GM18498 (cell line): ENCODE results near the gene SUSD2.
"Not testable (repeated sequence)": the region's sequence is repeated elsewhere in the genome, so short reads cannot be mapped to it uniquely, and the experiment has no call there.

Experiments used
- ATAC-seq: cut with Tn5 transposase; IDR thresholded peaks from one replicate; pipeline ENCODE4 v1.9.1; 2021; ENCODE audit warnings: mild to moderate bottlenecking, moderate library complexity; ENCODE audit not compliant: unreplicated experiment

The SUSD2 gene

GRCh38 chr22:24187731-24188644 is 6.7 kb downstream of the SUSD2 start:
- no peak for ATAC-seq

- ATAC-seq, result no peak
Measured at GRCh38 chr22:24188705-24189248, 7.5 kb downstream of the SUSD2 start.

DNA sequence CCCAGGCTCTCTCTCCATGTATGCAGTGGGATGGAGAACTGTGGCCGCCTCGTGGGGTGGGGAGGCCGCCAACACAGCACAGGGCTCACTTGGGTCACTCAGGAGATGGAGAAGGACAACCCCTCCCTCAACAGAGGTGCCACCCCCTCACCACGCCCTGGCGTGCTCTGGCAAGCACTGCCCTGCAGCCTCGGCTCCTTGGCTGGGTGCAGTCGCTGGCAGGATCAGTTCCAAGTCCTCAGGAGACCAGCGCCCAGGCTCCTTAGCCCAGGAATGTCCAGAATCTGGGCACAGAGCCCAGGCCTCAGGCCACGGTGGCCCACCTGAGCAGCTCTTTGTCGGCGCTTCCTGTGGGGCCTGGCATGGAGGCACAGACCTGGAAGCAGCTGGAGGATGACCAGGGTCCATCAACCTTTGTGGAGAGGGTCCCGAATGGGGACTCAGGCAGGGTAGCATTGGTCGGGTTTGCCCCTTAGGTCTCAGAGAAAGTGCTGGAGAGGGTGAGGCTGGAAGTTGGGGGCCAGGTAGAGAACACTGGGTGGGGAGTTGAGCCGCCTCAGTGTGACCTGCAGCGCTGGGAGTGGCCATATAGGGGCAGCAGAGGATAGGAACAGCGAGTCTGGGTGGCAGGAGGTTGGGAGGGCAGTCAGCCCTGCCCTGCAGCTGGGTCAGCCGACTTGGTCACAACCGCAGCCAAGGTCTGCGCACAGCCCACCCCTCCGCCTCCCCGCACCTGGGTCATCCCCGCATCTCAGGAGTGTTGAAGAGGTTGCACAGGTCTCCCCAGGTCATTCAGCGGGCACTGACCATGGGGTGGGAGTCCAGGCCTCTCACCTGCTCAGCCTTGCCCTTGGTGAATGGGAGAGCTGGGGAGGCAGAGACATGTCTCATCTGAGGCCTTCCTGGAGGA is 8.2 kb downstream of the SUSD2 start:
- no peak for ATAC-seq

DNA sequence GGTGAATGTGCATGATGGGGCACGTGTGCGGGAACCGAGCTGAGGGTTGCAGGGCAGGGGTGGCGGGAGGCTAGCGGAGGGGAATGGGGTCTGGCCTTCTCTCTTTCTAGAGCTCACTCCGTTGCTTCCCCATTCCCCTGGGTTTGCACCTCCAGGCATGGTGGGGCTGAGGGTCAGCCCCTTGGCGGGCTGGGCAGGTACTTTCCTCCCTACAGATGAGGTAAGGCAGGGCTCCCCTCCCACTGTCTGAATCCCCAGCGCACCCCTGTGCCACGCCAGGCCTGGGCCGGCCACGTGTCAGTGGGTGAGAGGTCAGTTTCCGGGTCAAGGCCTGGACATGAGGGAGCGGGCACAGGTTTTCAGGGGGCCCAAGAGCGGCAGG is 8.9 kb downstream of the SUSD2 start:
- ATAC-seq, result no peak

DNA sequence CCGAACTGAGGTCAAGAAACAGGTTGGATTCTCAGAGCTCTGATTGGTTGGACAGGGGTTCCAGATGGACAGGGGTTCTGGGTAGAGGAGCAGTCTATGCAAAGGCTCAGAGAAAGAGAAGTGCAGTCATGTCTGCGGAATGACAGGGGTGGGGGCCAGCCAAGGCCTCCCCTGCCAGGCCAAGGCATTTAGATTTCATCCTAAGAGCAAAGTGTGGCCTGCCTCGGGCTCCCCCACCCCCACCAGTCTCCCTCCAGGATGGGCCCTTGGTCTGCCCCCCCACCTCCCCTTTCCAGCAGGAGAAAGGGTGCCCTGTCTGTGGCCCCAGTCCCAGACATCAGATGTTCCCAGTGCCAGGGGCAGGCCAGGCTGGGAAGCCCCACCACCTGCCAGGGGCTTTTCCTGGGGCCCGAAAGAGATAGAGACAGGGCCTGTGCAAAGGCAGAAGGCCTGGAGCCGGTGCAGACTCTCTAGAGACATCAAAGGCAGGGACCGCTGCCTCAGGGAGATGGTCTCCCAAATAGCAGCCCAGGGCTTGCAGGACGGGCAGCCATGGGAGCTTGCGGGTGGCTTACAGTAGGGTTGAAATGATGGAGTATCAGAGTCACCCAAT is 9.4 kb downstream of the SUSD2 start:
- ATAC-seq, result no peak

- ATAC-seq, result no peak
Measured at GRCh38 chr22:24191381-24191841, 10.1 kb downstream of the SUSD2 start.

DNA sequence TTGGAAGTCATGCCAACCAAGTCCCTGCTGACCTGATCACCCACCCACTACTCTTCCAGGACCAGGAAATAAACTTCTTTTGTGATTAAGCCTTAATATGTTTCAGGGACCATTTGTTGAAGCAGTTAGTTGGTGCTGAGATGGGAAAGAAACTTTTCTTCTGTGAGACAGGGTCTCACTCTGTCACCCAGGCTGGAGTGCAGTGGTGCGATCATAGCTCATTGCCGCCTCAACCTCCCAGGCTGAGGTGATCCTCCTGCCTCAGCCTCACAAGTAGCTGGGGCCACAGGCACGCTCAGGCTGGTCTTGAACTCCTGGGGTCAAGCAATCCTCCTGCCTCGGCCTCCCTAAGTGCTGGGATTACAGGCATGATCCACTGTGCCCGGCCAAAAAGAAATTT is 10.6 kb downstream of the SUSD2 start:
- ATAC-seq, result no peak

- no peak for ATAC-seq
Measured at GRCh38 chr22:24198682-24199052, 17.4 kb downstream of the SUSD2 start.

GRCh38 chr22:24200619-24201212 is 19.4 kb downstream of the SUSD2 start:
- no peak for ATAC-seq

DNA sequence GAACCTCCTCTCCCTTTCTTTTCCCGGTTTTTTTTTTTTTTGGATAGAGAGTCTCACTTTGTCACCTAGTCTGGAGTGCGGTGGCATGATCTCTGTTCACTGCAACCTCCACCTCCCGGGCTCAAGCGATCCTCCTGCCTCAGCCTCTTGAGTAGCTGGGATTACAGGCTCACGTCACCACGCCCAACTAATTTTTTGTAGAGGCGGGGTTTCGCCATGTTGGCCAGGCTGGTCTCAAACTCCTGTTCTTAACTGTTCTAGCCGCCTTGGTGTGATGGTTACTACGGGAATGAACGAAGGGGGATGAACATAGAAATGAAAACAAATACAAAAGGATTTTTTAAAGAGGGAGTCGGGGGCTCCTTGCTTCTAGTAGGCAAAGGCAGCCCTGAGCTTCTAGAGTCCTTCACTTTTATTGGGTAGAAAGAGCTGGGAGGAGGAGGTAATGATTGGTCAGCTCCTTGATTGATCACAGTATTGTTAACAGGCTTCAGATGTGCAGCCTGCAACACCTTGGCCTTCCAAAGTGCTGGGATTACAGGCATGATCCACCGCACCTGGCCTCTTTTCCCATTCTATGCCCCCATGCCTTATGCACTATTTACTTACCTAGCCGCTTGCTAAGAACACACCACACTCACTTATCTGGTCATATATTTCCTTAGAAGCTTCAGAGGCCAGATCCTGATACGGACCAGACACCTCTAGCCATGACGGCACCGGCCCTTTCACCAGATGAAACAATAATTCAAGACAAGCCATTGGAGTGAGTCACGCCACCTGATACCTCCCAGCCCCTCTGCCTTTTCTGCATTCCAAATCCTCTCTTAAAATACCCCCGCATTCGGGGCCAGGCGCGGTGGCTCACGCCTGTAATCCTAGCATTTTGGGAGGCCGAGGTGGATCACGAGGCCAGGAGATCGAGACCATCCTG is 20.7 kb downstream of the SUSD2 start:
- no peak for ATAC-seq

DNA sequence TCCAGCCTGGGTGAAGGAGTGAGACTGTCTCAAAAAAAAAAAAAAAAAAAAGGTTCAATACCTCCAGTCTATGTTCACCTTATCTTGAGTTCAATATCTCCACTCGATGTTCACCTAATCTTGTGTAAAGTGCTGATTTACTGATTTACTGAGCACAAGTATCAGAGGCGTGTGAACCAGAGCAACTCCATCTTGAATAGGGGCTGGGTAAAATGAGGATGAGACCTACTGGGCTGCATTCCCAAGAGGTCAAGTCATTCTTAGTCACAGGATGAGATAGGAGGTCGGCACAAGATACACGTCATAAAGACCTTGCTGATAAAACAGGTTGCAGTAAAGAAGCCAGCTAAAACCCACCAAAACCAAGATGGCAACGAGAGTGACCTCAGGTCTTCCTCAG is 22.6 kb downstream of the SUSD2 start:
- not testable (repeated sequence) for ATAC-seq

DNA sequence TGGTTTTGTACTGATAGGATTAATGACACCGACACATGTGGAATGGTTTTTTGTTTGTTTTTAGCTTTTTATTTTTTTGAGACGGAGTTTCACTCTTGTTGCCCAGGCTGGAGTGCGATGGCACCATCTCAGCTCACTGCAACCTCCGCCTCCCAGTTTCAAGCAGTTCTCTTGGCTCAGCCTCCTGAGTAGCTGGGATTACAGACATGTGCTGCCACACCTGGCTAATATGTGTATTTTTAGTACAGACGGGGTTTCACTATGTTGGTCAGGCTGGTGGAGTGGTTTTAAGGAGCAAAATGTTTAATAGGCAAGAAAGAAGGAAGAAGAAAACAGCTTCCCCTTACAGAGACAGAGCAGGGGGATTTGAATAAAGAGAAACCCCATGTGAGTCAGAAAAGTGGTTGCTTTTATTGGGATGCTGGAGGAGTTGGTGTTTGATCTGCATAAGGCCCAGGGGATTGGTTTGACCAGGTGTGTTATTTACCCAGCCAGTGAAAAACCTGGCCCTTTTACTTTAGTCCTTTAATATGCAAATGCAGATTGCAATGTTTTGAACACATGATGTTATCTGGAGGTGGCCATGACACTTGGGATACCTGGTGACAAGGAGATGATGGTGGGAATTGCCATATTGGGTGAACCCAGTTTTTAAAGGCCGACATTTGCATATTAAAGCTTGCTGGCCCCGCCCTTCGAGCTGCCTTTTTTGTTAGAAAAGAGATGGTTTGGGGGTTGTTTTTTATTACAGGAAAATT is 24.3 kb downstream of the SUSD2 start:
- no peak for ATAC-seq

- ATAC-seq, result not testable (repeated sequence)
Measured at GRCh38 chr22:24206460-24207263, 25.4 kb downstream of the SUSD2 start.

- no peak for ATAC-seq
Measured at GRCh38 chr22:24207264-24208011, 26.2 kb downstream of the SUSD2 start.

DNA sequence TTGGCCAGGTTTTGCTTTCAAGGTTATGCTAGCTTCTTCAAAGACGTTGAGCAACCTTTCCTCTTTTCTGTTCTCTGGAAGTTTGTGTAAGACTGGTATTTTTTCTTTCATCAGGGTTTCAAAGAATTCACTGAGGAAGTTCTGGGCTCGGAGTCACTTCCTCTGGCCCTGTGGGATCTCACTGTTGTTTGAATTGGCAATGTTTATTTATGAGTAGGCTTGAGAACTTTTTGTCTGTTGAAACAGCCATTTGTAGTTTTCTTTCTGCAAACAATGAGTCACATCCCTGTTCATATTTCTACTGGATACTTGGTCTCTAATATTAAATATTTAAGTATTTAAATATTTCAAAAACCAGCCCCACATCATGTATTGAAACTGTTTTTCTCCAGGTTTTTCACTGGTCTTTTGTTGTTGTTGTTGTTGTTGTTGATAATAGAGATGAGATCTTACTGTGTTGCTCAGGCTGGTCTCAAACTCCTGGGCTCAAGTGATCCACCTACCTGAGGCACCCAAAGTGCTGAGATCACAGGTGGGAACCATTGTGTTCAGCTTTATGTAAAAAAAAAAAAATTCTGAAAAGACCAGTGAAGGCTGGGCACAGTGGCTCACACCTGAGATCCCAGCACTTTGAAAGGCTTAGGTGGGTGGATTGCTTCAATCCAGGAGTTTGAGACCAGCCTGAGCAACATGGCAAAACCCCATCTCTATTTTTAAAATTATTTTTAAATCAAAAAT is 26.9 kb downstream of the SUSD2 start:
- ATAC-seq, result no peak

DNA sequence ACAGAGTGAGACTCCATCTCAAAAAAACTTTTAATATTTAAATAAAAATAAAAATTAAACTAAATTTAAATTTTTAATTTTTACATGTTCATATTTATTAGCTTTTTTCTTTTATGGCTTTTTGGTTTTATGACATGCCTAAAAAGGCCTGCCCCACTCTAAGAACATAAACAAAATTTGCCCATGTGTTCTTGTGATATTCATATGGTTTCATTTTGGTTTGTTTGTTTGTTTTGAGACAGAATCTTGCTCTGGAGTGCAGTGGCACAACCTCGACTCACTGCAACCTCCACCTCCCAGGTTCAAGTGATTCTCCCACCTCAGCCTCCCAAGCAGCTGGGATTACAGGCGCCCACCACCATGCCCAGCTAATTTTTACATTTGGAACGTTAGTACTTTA is 27.7 kb downstream of the SUSD2 start:
- ATAC-seq, result no peak

DNA sequence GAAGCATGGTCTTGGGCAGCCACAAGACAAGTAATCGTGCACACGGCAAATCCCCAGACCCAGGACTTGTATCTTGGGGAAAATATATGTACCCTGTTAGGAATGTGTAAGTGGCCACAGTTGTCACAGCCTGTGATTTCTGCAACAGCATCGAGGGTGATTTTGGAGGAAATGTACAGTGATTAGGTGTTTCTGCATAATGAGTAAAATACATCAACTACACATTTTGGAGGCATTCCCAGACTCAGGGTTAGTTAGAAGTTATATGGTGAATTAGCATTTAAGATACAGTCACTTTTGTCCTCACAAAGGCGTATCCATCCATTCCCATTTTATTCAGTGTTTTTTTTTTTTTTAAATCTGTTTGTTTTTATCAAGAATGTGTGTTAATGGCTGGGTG is 28.4 kb downstream of the SUSD2 start:
- ATAC-seq, result no peak
